OCI-LY3 (cell line): ENCODE results near the gene KCND2.
"Not testable (repeated sequence)": the region's sequence is repeated elsewhere in the genome, so short reads cannot be mapped to it uniquely, and the experiment has no call there.

Source experiments
- H2AFZ ChIP-seq: fragments of 200-600, 300-600 bp; shearing (Covaris generic); 2 replicates; pipeline ENCODE4 v1.6.0; 2014; ENCODE audit warnings: antibody characterized with exemption, low read depth, low read length
- H3K27ac ChIP-seq: fragments of 200-600, 300-600 bp; sonication (generic); 2 replicates; pipeline ENCODE4 v1.5.1; 2014; ENCODE audit warnings: mild to moderate bottlenecking, low read length, moderate library complexity, mixed read lengths
- H3K27me3 ChIP-seq: fragments of 200-600, 300-600 bp; sonication (generic); 2 replicates; pipeline ENCODE4 v1.6.1; 2014; ENCODE audit warnings: low read depth, low read length, mixed read lengths
- H3K36me3 ChIP-seq: fragments of 200-600, 300-600 bp; sonication (generic); replicated peaks from 2 replicates; pipeline ENCODE3; 2014; ENCODE audit warnings: low read depth, low read length, mixed read lengths
- H3K4me1 ChIP-seq: fragments of 300-600, 200-600 bp; sonication (generic); 2 replicates; pipeline ENCODE4 v1.6.1; 2014; ENCODE audit warnings: low read length, mixed read lengths
- H3K4me2 ChIP-seq: fragments of 200-600, 300-600 bp; sonication (generic); 2 replicates; pipeline ENCODE4 v1.6.1; 2014; ENCODE audit warnings: low read length, mixed read lengths
- H3K4me3 ChIP-seq: fragments of 300-600, 200-600 bp; sonication (generic); 2 replicates; pipeline ENCODE4 v1.5.1; 2014; ENCODE audit warnings: antibody characterized with exemption, mild to moderate bottlenecking, low read length, moderate library complexity
- H3K79me2 ChIP-seq: fragments of 300-600, 200-600 bp; shearing (Covaris generic); 2 replicates; pipeline ENCODE4 v1.6.1; 2014; ENCODE audit warnings: mild to moderate bottlenecking, low read length, mixed read lengths
- H3K9ac ChIP-seq: fragments of 300-600, 200-600 bp; shearing (Covaris generic); 2 replicates; pipeline ENCODE4 v1.6.0; 2014; ENCODE audit warnings: mild to moderate bottlenecking, low read length, moderate library complexity
- H3K9me3 ChIP-seq: fragments of 200-600, 300-600 bp; shearing (Covaris generic); 2 replicates; pipeline ENCODE4 v1.6.1; 2014; ENCODE audit warnings: low read length, mixed read lengths; ENCODE audit not compliant: insufficient read depth
- H4K20me1 ChIP-seq: fragments of 200-600, 300-600 bp; sonication (generic); 2 replicates; pipeline ENCODE4 v1.6.1; 2016; ENCODE audit warnings: low read length, mixed read lengths; ENCODE audit not compliant: insufficient read depth
- CTCF ChIP-seq: fragments of 200-600, 300-600 bp; sonication (generic); IDR thresholded peaks from 2 replicates; pipeline ENCODE4 v1.5.1; 2014; ENCODE audit warnings: antibody characterized with exemption, low read length, low read depth
- EZH2phosphoT487 ChIP-seq: fragments of 200-600 bp; shearing (Covaris generic); IDR thresholded peaks from 2 replicates; pipeline ENCODE4 v1.6.1; 2018; ENCODE audit warnings: antibody characterized with exemption, mixed run types, low read depth

The KCND2 gene

GRCh38 chr7:120780938-120781337 is 508.0 kb downstream of the KCND2 start:
- Histone ChIP-seq H4K20me1 (no peaks in the 10 kb centered on the region), H3K9me3 (no peaks in the 10 kb centered on the region), H3K4me1 (peaks cover 3% of the 10 kb centered on the region; the same call in 1 of the 2 replicates), H3K4me3 (no peak overlapping the region), H3K9ac (no peak overlapping the region), H2AFZ (no peak overlapping the region), H3K27me3 (no peaks in the 10 kb centered on the region), H3K36me3 (no peaks in the 10 kb centered on the region), H3K79me2 (no peaks in the 10 kb centered on the region), H3K4me2 (no peak overlapping the region), H3K27ac (no peak overlapping the region)
- TF ChIP-seq EZH2phosphoT487, result no peak
- no peak for TF ChIP-seq CTCF

GRCh38 chr7:120781924-120782323 is 508.9 kb downstream of the KCND2 start:
- H3K9me3 ChIP-seq, H4K20me1 ChIP-seq: not testable (repeated sequence)

GRCh38 chr7:120783273-120783672 is 510.3 kb downstream of the KCND2 start:
- Histone ChIP-seq H3K9ac (no peak overlapping the region), H3K4me2 (no peak overlapping the region), H3K27ac (no peak overlapping the region), H3K27me3 (no peaks in the 10 kb centered on the region), H4K20me1 (no peaks in the 10 kb centered on the region), H3K4me3 (no peak overlapping the region), H2AFZ (no peak overlapping the region), H3K79me2 (no peaks in the 10 kb centered on the region), H3K36me3 (no peaks in the 10 kb centered on the region), H3K9me3 (no peaks in the 10 kb centered on the region), H3K4me1 (peaks cover 3% of the 10 kb centered on the region; the same call in 1 of the 2 replicates)
- TF ChIP-seq EZH2phosphoT487, result no peak
- TF ChIP-seq CTCF, result no peak

More at GRCh38 chr7:120781924-120782323, 508.9 kb downstream of the KCND2 start:
- not testable (repeated sequence) for H3K27me3 ChIP-seq, H3K4me2 ChIP-seq, H3K9ac ChIP-seq, H3K79me2 ChIP-seq, H2AFZ ChIP-seq, H3K36me3 ChIP-seq, H3K4me1 ChIP-seq, H3K4me3 ChIP-seq, H3K27ac ChIP-seq

- no peak overlapping the region for H3K4me2 ChIP-seq
- no peaks in the 10 kb centered on the region for H3K36me3 ChIP-seq
- peaks cover 3% of the 10 kb centered on the region; the same call in 1 of the 2 replicates for H3K4me1 ChIP-seq
- H3K79me2 ChIP-seq, result no peaks in the 10 kb centered on the region
- H3K9me3 ChIP-seq, result no peaks in the 10 kb centered on the region
- H4K20me1 ChIP-seq, result no peaks in the 10 kb centered on the region
- H2AFZ ChIP-seq, result no peak overlapping the region
- no peak overlapping the region for H3K4me3 ChIP-seq
- TF ChIP-seq EZH2phosphoT487, result no peak
- TF ChIP-seq CTCF, result no peak
- no peaks in the 10 kb centered on the region for H3K27me3 ChIP-seq
- H3K27ac ChIP-seq, result no peak overlapping the region
- H3K9ac ChIP-seq, result no peak overlapping the region
These were observed 510.7 kb downstream of the KCND2 start for GRCh38 chr7:120783721-120784120.

- H3K27ac ChIP-seq, result no peak overlapping the region
- TF ChIP-seq EZH2phosphoT487 (no peak), CTCF (no peak)
- H3K9ac ChIP-seq, result no peak overlapping the region
- H3K4me1 ChIP-seq, result peaks cover 3% of the 10 kb centered on the region; the same call in 1 of the 2 replicates
- H3K9me3 ChIP-seq, result no peaks in the 10 kb centered on the region
- no peak overlapping the region for H2AFZ ChIP-seq
- H4K20me1 ChIP-seq, result no peaks in the 10 kb centered on the region
- H3K36me3 ChIP-seq, result no peaks in the 10 kb centered on the region
- H3K4me2 ChIP-seq, result no peak overlapping the region
- no peaks in the 10 kb centered on the region for H3K79me2 ChIP-seq
- no peaks in the 10 kb centered on the region for H3K27me3 ChIP-seq
- H3K4me3 ChIP-seq, result no peak overlapping the region
These were observed 512.1 kb downstream of the KCND2 start for GRCh38 chr7:120785095-120785494.
